HEK293 (cell line): ENCODE measurements around the gene MYL12A.

Experiments used
- AEBP2 ChIP-seq: fragments of 450-650 bp; formaldehyde crosslinking; IDR thresholded peaks from 2 replicates; pipeline ENCODE4 v1.5.1; 2016; ENCODE audit warnings: missing biosample characterization, missing genetic modification characterization, borderline replicate concordance
- FEZF1 ChIP-seq: fragments of 450-650 bp; formaldehyde crosslinking; IDR thresholded peaks from 2 replicates; pipeline ENCODE4 v1.5.1; 2016; ENCODE audit warnings: missing biosample characterization, missing genetic modification characterization
- HOXA7 ChIP-seq: sonication (generic); formaldehyde crosslinking; IDR thresholded peaks from 2 replicates; pipeline ENCODE4 v1.8.1; 2022; ENCODE audit warnings: missing genetic modification reagents, borderline replicate concordance
- IKZF3 ChIP-seq: fragments of 450-650 bp; IDR thresholded peaks from 2 replicates; pipeline ENCODE4 v1.5.0; 2018; ENCODE audit warnings: missing biosample characterization, mild to moderate bottlenecking, missing genetic modification characterization, moderate library complexity
- PRDM1 ChIP-seq: fragments of 450-650 bp; formaldehyde crosslinking; IDR thresholded peaks from 2 replicates; pipeline ENCODE4; 2016; ENCODE audit warnings: missing biosample characterization, missing genetic modification characterization
- SCRT2 ChIP-seq: fragments of 450-650 bp; formaldehyde crosslinking; IDR thresholded peaks from 2 replicates; pipeline ENCODE4 v1.5.1; 2016; ENCODE audit warnings: missing biosample characterization, missing genetic modification characterization
- SP7 ChIP-seq: fragments of 450-650 bp; formaldehyde crosslinking; IDR thresholded peaks from 2 replicates; pipeline ENCODE4 v1.5.1; 2016; ENCODE audit warnings: missing biosample characterization, missing genetic modification characterization
- ZBTB17 ChIP-seq: fragments of 450-650 bp; formaldehyde crosslinking; IDR thresholded peaks from 2 replicates; pipeline ENCODE4 v1.5.1; 2016; ENCODE audit warnings: missing biosample characterization, missing genetic modification characterization
- ZBTB49 ChIP-seq: fragments of 450-650 bp; formaldehyde crosslinking; IDR thresholded peaks from 2 replicates; pipeline ENCODE4 v1.5.1; 2016; ENCODE audit warnings: missing biosample characterization, missing genetic modification characterization, low read depth
- ZNF10 ChIP-seq: fragments of 450-650 bp; formaldehyde crosslinking; IDR thresholded peaks from 2 replicates; pipeline ENCODE4 v1.5.1; 2017; ENCODE audit warnings: missing biosample characterization, missing genetic modification characterization
- ZNF140 ChIP-seq: fragments of 450-650 bp; formaldehyde crosslinking; IDR thresholded peaks from 2 replicates; pipeline ENCODE4 v1.5.1; 2016; ENCODE audit warnings: missing biosample characterization, missing genetic modification characterization
- ZNF174 ChIP-seq: fragments of 450-650 bp; formaldehyde crosslinking; IDR thresholded peaks from 2 replicates; pipeline ENCODE4 v1.5.0; 2017; ENCODE audit warnings: missing biosample characterization, mild to moderate bottlenecking, missing genetic modification characterization
- ZNF214 ChIP-seq: fragments of 450-650 bp; formaldehyde crosslinking; IDR thresholded peaks from 2 replicates; pipeline ENCODE4 v1.5.1; 2017; ENCODE audit warnings: missing biosample characterization, mild to moderate bottlenecking, missing genetic modification characterization, borderline replicate concordance
- ZNF221 ChIP-seq: fragments of 450-650 bp; formaldehyde crosslinking; IDR thresholded peaks from 2 replicates; pipeline ENCODE4 v1.5.1; 2017; ENCODE audit warnings: missing biosample characterization, missing genetic modification characterization, borderline replicate concordance
- ZNF274 ChIP-seq, 2 experiments: fragments of 200-500 bp in 1 of 2; fragments of 450-650 bp in 1 of 2; sonication (Bioruptor generic) in 1 of 2; formaldehyde crosslinking in 1 of 2; IDR thresholded peaks; 2 replicates each; pipeline versions ENCODE4 v1.5.1 to v1.6.1; 2014 to 2016; ENCODE audit warnings: borderline replicate concordance in 1 of 2, inconsistent platforms in 1 of 2, low read length in 1 of 2, missing biosample characterization in 1 of 2, missing genetic modification characterization in 1 of 2
- ZNF292 ChIP-seq: fragments of 450-650 bp; formaldehyde crosslinking; IDR thresholded peaks from 2 replicates; pipeline ENCODE4 v1.5.1; 2016; ENCODE audit warnings: low read depth, missing biosample characterization, missing genetic modification characterization, borderline replicate concordance
- ZNF324 ChIP-seq: fragments of 450-650 bp; formaldehyde crosslinking; IDR thresholded peaks from 2 replicates; pipeline ENCODE4 v1.5.1; 2016; ENCODE audit warnings: missing biosample characterization, missing genetic modification characterization
- ZNF335 ChIP-seq: fragments of 450-650 bp; formaldehyde crosslinking; conservative IDR thresholded peaks from 2 replicates; pipeline ENCODE4 v1.5.1; 2016; ENCODE audit warnings: missing biosample characterization, missing genetic modification characterization
- ZNF354C ChIP-seq: fragments of 450-650 bp; formaldehyde crosslinking; IDR thresholded peaks from 2 replicates; pipeline ENCODE4 v1.5.1; 2016; ENCODE audit warnings: missing biosample characterization, missing genetic modification characterization, low read depth, borderline replicate concordance
- ZNF48 ChIP-seq: fragments of 450-650 bp; formaldehyde crosslinking; IDR thresholded peaks from 2 replicates; pipeline ENCODE4 v1.5.1; 2016; ENCODE audit warnings: missing biosample characterization, missing genetic modification characterization
- ZNF549 ChIP-seq: fragments of 450-650 bp; IDR thresholded peaks from 2 replicates; pipeline ENCODE4 v1.5.1; 2018; ENCODE audit warnings: missing biosample characterization, missing genetic modification characterization, mild to moderate bottlenecking, inconsistent platforms, moderate library complexity
- ZNF629 ChIP-seq: fragments of 450-650 bp; formaldehyde crosslinking; IDR thresholded peaks from 2 replicates; pipeline ENCODE4 v1.5.1; 2017; ENCODE audit warnings: missing biosample characterization, missing genetic modification characterization
- ZSCAN18 ChIP-seq: fragments of 450-650 bp; formaldehyde crosslinking; IDR thresholded peaks from 2 replicates; pipeline ENCODE4 v1.5.1; 2016; ENCODE audit warnings: missing biosample characterization, missing genetic modification characterization
- TF ChIP-seq, protein P1 (sequence below): fragments of 450-650 bp; formaldehyde crosslinking; IDR thresholded peaks from 2 replicates; pipeline ENCODE4 v1.5.1; 2017; ENCODE audit warnings: missing biosample characterization, missing genetic modification characterization
- TF ChIP-seq, protein P2 (sequence below): fragments of 450-650 bp; formaldehyde crosslinking; IDR thresholded peaks from 2 replicates; pipeline ENCODE4 v1.5.1; 2016; ENCODE audit warnings: missing biosample characterization, missing genetic modification characterization
- TF ChIP-seq, protein P3 (sequence below): fragments of 450-650 bp; formaldehyde crosslinking; IDR thresholded peaks from 2 replicates; pipeline ENCODE4 v1.5.1; 2016; ENCODE audit warnings: missing biosample characterization, missing genetic modification characterization

The MYL12A gene

DNA sequence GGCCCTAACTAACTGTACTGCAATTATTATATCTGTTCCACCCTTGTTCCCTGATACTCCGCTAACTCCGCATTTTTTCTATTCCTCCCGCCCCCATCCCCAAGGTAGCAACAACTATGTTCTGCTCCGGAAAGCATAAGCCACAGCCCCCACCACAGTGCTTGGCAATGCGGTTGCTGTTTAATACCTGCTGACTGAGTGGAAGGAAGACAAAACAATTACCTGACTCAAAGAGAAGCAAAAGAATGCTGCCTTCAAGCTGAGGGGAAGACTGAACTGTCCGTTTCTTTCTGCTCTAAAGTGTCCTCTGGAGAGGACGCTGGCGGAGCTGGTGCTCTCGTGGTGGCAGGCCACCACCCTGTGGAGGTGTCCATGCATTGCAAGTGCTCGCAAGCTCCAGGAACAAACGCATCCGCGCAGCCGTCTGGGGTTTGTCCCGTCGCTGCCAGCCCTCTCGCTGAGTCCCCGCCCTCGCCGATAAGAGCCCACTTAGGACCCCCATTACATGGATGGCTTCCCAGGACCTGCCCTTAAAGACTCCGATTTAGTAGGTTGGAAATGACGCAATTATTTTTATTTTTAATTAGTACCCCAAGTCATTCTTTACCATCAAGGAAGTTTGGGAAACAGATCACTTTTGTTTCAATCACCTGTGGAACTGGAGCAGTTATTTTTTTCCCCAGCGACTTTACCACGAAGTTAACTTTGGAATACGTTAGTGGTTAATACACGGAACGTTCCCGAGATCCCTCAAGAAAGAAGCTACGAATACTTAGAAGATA, 1.6 kb upstream of the MYL12A start (continued):
- TF ChIP-seq, protein P1, sequence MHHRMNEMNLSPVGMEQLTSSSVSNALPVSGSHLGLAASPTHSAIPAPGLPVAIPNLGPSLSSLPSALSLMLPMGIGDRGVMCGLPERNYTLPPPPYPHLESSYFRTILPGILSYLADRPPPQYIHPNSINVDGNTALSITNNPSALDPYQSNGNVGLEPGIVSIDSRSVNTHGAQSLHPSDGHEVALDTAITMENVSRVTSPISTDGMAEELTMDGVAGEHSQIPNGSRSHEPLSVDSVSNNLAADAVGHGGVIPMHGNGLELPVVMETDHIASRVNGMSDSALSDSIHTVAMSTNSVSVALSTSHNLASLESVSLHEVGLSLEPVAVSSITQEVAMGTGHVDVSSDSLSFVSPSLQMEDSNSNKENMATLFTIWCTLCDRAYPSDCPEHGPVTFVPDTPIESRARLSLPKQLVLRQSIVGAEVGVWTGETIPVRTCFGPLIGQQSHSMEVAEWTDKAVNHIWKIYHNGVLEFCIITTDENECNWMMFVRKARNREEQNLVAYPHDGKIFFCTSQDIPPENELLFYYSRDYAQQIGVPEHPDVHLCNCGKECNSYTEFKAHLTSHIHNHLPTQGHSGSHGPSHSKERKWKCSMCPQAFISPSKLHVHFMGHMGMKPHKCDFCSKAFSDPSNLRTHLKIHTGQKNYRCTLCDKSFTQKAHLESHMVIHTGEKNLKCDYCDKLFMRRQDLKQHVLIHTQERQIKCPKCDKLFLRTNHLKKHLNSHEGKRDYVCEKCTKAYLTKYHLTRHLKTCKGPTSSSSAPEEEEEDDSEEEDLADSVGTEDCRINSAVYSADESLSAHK, result peak; percentile 78
- TF ChIP-seq, protein P2, sequence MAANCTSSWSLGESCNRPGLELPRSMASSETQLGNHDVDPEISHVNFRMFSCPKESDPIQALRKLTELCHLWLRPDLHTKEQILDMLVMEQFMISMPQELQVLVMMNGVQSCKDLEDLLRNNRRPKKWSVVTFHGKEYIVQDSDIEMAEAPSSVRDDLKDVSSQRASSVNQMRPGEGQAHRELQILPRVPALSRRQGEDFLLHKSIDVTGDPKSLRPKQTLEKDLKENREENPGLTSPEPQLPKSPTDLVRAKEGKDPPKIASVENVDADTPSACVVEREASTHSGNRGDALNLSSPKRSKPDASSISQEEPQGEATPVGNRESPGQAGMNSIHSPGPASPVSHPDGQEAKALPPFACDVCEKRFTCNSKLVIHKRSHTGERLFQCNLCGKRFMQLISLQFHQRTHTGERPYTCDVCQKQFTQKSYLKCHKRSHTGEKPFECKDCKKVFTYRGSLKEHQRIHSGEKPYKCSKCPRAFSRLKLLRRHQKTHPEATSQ (tag by site-specific recombination), result no peak
- TF ChIP-seq ZNF324 (tag by site-specific recombination), result no peak
- no peak for TF ChIP-seq ZSCAN18 (tag by site-specific recombination)
- TF ChIP-seq ZNF48, result no peak
- no peak for TF ChIP-seq ZNF629 (tag by site-specific recombination)
- no peak for TF ChIP-seq ZNF221 (tag by site-specific recombination)
- TF ChIP-seq ZNF549 (tag by site-specific recombination), result no peak
- no peak for TF ChIP-seq ZNF292
- no peak for TF ChIP-seq HOXA7 (CRISPR knock-in tag)
- no peak for TF ChIP-seq IKZF3
- no peak for TF ChIP-seq ZNF354C (tag by site-specific recombination)
- no peak for TF ChIP-seq ZNF10 (tag by site-specific recombination)
- no peak for TF ChIP-seq ZNF274 (IDR thresholded peaks at IDR 0.05; ENCODE audit: low read length)
- TF ChIP-seq ZNF274 (tag by site-specific recombination; IDR thresholded peaks at IDR 0.05; ENCODE audit: borderline replicate concordance), result no peak
- peak; percentile 74 for TF ChIP-seq ZNF335 (tag by site-specific recombination)
- TF ChIP-seq ZNF140 (tag by site-specific recombination), result no peak; the same call in 1 of the 2 replicates
- TF ChIP-seq AEBP2 (tag by site-specific recombination), result no peak
- no peak for TF ChIP-seq FEZF1 (tag by site-specific recombination)
- TF ChIP-seq ZBTB49 (tag by site-specific recombination), result no peak
- peak; percentile 66 for TF ChIP-seq SCRT2 (tag by site-specific recombination)
- TF ChIP-seq, protein P3, sequence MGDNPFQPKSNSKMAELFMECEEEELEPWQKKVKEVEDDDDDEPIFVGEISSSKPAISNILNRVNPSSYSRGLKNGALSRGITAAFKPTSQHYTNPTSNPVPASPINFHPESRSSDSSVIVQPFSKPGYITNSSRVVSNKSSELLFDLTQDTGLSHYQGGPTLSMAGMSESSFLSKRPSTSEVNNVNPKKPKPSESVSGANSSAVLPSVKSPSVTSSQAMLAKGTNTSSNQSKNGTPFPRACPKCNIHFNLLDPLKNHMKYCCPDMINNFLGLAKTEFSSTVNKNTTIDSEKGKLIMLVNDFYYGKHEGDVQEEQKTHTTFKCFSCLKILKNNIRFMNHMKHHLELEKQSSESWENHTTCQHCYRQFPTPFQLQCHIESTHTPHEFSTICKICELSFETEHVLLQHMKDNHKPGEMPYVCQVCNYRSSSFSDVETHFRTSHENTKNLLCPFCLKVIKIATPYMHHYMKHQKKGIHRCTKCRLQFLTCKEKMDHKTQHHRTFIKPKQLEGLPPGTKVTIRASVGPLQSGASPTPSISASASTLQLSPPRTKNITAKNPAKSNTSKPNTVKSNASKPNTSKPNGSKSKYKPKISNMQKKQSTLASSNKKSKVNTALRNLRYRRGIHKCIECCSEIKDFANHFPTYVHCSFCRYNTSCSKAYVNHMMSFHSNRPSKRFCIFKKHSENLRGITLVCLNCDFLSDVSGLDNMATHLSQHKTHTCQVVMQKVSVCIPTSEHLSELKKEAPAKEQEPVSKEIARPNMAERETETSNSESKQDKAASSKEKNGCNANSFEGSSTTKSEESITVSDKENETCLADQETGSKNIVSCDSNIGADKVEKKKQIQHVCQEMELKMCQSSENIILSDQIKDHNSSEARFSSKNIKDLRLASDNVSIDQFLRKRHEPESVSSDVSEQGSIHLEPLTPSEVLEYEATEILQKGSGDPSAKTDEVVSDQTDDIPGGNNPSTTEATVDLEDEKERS (tag by site-specific recombination), result no peak
- TF ChIP-seq SP7 (tag by site-specific recombination), result 0 out of 2 replicates have a peak, but pooled peaks have one; percentile 40
- no peak for TF ChIP-seq ZNF214
- no peak for TF ChIP-seq PRDM1
- no peak for TF ChIP-seq ZNF174 (tag by site-specific recombination)
- peak; percentile 61 for TF ChIP-seq ZBTB17 (tag by site-specific recombination)
